Stimulated activated naive CD4-positive, alpha-beta T cell (primary cell): ENCODE measurements around the gene FRAT1.
"Not testable (repeated sequence)": the region's sequence is repeated elsewhere in the genome, so short reads cannot be mapped to it uniquely, and the experiment has no call there.

ENCODE experiments used
- DNase-seq, 6 experiments: peaks; one replicate each; lab custom pipeline; 2025; lab: John Stamatoyannopoulos, UW

The FRAT1 gene

DNA sequence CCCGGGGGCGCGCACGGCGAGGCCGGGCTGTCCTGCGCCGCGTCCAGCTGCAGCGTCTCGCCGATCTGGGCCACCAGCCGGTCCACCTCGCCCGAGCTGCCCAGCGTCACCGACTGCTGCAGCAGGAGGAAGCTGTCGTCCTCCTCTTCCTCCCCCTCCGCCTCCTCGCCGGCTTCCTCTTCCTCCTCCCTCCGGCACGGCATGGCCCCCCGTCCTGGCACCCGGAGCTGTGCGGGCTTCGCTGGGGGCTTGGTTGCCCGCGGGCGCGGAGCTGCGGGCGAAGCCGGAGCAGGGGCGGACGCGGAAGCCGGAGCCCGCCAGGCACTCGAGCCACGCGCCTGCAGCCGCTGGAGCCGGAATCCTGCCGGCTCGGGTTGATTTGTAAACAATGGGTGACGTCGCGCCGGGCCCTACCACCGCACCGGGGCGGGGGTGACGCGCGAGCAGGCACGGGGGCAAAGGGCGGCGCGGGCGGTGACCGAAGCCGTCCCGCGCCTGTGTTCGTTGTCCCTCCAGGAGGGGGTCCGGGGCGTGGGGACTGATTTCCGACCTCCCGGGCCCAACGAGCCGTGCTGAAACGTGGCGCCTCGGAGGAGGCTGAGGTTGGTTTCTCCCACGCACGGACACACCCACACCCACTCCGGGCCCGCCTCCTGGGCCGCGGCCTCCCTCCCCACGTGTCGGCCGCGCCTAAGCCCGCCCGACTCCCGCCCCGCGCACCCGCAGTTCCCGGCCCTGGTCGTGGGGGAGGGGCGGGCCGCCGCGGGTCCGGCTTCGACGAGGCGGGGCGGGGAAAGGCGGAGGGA, 15.5 kb downstream of the FRAT1 start, which contains the start of gene FRAT2:
FRAT2 (minus strand) TSS at position 360 of the 806 bp plus-strand sequence; CDS start at position 203, 157 bp downstream.
- peak; percentile 79 to 99 (median 90) for DNase-seq

DNA sequence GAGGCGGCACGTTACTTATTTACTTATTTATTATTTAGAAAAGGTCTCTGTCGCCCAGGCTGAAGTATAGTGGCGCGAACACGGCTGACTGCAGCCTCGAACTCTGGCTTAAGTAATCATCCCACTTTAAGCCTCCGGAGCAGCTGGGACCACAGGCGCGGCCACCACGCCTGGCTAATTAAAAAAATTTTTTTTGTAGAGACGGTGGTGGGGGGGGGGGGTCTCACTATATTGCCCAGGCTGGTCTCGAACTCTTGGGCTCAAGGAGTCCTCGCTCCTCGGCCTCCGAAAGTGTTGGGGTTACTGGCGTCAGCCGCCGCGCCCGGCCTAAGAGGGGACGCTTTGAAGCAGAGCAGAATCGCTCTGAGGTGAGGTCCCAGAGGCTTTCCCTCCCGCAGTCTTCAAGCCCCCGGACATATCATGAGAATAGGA, 16.1 kb downstream of the FRAT1 start:
- DNase-seq: no peak

DNA sequence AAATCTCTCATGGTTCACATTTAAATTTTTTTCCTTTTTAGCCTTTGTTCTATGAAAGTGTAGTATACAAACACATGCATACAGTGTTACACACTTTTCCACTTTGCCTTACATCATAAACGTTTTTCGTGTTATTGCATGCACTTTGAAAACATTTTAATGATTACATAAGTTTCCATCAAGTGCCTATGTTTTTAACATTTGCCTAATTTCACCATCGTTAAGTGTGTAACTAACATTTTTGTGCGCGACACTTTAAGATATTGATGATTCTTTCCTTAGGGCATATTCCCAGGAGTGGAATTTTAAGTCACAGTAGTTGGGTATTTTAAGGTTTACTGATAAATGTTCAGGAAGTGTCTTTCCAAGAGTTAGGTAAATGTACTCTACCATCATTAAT, 16.9 kb downstream of the FRAT1 start:
- DNase-seq: no peak

DNA sequence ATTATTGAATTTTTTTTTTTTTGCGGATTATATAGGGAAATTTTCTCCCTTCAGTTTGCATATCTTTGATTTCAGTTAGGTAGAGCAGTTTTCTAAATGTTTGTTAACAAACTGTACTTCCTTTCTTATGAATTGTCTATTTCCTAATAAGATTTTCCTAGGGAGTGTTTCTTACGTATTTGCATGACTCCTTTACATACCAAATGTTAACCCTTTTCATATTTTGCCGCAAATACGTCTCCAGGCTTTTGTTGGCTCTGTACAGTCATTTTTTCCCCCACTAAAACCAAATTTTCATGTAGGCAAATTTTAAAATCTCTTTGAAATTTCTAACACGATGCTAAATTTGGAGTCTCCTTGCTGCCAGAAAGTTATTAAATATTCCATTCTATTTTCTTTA, 17.4 kb downstream of the FRAT1 start:
- DNase-seq: no peak

DNA sequence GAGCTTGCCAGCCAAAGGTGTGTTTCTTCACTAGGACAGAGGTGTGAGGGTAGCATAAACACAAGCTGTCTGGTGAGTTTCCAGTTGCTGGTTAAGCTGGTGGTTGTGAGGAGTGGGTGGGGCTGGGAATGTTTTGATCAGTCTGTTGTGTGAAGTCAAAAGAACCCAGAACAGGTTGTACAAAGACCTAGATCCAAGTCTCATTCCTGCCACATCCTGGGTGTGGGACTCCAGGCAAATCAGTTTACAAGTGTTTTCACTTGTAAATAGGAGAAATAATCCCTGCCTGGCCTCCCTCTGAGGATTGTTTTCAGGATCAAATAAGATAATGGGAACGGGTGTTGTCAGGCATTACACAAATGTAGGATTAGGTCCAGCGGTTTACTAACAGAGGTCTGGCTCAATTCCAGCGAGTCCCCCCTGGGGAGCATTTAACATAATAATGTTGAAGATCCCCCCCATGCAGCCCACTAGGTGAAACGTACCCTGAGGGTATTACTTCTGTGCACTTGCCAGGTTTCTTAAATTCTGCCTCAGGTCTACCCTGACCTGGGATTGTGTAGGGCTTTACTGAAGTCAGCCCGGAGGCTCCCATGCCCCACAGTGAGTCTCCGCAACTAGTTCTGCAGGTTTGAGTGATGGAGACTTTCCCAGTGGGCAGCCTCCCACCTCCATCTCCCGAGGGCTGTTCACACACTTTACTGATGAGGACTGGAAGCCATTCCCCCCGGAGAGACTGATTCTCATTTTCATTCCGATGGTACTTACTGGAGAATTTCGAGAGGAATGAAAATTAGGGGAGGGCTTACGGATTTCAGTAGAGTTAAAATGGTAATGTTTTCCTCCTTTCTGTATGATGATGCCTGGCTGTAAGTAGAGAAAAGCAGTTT, 18.1 kb downstream of the FRAT1 start:
- no peak for DNase-seq

DNA sequence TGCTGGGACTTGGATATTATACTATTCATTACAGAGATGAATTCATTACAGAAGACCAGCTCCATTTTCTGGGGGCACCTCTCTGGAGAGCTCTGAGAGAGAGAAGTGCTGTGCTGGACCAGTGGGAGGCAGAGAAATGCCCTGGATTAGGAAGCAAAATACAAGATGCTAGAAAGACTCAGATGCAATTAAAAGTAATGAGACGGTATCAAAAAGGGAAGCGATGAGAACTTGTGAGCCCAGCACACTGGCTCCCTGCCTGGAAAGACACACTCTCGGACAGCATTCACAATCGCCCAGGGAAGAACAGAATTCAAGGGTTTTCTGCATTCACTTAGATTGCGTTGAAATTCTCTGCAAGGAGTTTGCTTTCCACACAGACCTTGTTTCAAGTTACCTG, 19.0 kb downstream of the FRAT1 start:
- DNase-seq: no peak

DNA sequence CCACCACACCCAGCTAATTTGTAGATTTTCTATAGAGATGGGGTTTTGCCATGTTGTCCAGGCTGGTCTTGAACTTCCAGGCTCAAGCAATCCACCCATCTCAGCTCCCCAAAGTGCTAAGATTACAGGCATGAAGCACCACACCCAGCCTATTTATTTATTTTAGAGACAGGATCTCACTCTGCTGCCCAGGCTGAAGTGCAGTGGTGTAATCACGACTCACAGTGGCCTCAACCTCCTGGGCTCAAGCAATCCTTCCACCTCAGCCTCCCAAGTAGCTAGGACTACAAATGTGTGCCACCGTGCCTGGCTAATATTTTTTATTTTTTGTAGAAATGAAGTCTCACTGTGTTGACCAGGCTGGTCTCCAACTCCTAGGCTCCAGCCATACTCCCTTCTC, 22.3 kb downstream of the FRAT1 start:
- DNase-seq: no peak

DNA sequence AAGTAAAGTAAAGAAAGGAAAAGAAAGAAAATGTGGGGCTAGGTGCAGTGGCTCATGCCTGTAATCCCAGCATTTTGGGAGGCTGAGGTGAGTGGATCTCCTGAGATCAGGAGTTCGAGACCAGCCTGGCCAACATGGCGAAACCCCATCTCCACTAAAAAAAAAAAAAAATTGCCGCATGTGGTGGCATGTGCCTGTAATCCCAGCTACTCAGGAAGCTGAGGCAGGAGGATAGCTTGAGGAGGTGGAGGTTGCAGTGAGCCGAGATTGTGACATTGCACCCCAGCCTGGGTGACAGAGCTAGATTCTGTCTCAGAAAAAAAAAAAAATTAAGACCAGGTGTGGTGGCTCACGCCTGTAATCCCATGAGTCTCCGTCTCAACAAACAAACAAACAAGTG, 24.6 kb downstream of the FRAT1 start:
- DNase-seq: not testable (repeated sequence)

DNA sequence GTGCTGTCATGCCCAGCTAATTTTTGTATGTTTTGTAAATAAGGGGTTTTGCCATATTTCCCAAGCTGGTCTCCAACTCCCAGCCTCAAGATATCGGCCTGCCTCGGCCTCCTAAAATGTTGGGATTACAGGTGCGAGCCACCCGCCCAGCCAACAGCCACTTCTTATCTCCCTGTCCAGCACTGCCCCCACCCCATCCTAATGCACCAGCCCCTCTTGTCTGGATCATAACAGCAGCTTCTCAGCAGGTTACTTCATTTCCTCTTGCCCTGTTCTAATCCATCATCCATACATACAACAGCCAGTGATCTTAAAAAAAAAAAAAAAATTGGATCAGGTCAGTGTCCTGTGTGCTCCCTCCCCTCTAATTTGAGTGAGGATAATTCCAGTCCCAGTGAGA, 28.2 kb downstream of the FRAT1 start:
- no peak for DNase-seq

DNA sequence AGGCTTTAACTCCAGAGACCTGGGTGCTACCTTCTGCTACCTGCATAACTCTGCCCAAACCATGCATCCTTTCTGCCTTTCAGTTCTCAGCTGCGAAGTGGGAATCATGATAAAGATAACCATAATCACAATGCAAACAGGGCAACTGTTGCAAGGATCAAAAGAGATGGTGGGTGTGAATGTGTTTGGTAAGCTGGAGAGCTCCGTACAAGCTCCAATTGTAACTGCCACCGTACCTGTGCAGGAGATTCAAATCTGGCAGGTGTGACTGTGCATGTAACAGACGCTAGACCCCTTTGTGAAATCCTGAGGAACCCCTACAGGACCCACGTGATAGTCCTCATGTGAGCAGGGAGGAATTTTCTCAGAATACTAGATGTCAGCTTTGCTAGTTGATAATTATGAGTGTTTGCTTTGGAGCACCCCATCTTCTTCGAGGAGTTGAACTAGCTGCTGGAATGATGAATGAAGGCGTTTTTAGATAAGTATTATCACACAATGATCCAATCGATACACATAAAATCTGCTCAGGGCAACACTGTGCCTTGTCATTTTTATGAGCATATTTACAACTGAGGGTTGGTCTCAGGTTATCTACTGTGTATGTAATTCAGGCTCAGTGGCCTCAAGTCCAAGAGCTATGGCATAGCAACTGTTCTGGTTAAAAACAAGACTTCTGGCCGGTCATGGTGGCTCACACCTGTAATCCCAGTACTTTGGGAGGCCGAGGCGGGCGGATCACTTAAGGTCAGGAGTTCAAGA, 30.9 kb downstream of the FRAT1 start:
- DNase-seq: no peak

DNA sequence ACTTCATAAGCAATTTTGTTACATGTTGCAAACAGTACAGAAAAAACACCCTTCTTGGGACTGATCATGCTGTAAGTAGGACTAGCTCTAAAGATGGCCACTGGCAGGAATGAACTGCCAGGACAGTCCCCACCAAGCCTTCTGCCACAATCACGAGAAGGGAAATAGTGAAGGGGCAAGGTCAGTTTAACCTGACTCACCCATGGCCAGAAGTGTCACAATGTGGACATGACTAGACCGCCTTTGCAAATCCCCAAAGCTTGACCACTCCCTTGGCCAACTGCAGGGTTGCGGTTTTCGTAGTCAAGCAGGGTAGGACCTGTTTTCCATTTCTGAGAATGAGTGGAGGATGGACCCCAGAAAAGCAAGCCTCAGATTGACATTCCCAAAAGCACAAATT, 34.9 kb downstream of the FRAT1 start:
- no peak for DNase-seq

DNA sequence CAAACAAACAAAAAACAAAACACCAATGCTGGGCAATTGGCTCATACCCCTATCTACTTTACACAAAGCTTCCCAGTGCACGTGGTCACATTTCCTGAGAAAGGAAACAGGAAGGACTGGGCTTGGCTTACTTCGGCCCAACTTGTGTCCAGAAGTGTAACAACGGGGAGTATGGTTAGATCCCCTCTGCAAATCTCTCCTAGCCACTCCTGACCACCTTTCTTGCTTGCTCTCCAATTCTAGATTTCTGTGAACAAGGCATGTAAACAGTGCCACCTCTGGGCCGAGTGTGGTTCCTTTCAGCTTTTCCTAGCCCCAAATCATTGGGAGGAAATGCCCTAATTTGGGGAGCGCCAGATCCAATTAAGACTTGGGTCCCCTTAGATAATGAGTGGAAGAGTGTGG, 36.5 kb downstream of the FRAT1 start:
- DNase-seq: peak in 3 of 6 experiments; percentile 9 to 42 (median 19)

DNA sequence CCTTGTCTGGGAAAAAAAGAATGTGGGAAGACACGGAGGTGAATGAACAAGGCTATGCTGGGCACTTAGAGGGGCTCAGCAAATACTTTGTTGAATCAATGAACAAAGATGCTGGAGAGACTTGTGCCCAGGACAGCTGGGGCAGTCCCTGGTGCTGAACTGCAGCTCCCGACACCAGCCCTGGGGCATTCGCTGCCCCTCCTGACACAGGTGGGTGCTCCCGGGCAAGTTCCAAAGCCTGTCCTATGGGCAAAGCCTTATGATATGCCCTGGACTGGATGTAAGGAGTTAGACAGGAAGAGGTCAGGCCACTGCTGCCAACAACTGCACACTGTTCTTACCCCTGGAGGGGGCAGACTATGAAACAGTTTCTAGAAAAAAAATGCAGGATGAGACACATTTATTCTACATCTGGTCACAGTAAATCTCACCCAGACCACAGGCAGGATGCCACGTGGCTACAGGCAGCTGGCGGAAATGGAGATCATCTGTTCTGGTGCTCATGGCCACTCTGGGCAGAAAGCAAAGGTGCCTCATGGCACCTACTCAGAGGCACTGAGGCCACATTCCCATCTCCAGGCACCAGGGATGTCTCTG, 37.3 kb downstream of the FRAT1 start:
- no peak for DNase-seq

DNA sequence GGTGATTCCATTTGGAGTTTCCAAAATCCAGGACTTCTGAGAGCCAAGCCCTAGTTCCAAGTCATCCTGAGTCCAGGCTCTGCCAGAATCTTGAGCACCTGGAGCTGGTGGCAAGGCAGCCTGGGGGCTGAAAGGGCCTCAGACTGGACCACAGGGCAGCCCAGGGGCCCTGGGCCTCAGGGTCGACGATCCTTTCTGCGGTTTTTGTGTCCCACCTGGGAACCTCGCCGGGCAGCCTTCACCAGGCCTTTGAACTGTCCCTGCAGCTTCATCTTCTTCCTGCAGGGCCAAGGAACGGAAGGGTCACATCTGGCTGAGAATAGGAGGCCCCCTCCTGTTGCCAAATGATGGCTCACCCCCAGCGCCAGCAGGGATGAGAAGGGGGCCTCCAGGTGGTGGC, 37.8 kb downstream of the FRAT1 start:
- no peak for DNase-seq

DNA sequence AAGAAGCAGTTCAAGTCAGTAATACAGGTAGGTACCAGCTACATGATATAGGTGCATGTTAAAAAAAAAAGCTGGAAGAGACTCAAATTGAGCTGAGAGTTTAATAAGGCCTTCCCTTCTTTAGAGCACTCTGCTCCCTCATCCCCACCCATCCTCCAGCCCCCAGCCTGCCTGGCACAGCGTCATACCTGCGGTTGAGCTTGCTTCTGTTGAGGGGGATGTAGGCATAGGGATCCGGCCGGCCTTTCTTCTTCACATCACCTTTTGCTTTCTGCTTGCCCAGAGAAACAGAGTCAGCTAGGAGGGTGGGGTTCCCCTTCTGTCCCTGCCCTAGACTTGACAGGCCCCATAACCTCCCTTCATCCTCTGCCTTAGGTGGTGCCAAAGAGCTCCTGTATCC, 39.3 kb downstream of the FRAT1 start:
- no peak for DNase-seq

DNA sequence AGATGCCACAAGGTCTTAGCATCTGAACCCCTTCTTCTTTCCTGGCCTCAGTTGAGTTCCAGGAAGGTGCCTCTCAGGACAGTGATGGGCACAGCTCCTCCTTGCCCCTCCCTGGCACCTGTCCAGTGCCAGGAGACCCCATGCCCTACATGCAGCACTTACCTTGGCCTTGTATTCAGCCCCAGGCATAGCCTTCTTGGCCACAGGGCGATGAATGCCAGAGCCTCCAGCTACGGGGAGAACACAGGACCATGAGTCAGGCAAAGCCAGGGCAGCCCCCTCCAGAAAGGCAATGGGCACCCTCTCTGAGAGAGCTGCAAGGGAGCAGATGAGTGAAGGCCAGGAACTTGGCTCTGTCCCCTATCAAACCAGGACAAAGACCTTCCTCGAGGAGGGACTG, 39.7 kb downstream of the FRAT1 start:
- DNase-seq: no peak

DNA sequence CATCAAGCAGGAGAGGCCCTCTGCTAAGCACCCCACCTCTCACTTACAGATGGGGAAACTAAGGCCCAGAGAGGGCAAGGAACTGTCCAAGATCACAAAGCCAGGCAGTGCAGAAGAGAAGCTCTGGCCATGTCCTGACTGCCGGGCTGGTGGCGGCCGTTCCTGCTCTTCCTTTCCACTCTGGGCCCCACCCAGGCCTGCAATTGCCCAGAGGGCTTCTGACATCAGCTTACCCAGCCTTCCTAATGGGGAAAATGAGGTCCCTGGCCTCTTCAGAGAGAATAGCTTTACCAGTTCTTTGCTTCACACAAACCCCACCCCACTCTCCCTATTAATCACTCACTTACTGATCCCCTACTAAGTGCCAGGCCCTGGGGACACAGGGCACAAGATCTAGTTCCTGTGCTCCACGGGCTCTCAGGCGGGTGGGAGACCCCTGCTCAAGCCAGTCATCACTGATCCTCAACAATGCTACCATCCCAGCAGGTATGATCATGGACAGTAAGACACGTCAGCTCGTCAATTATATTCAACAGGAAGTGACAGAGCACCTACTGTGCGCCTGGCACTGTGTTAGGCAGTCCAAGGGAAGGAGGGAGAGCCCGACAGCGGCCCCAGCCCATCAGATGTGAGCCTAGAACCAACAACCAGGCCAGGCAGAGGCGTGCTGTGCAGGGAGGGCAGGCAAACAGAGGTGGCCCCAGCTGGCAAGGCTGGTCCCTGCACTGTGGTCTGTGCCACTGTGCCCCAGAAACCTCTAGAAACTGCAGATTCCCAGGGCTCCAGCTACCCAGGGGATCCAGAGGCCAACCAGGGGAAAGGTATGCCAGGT, 41.9 kb downstream of the FRAT1 start:
- no peak for DNase-seq

DNA sequence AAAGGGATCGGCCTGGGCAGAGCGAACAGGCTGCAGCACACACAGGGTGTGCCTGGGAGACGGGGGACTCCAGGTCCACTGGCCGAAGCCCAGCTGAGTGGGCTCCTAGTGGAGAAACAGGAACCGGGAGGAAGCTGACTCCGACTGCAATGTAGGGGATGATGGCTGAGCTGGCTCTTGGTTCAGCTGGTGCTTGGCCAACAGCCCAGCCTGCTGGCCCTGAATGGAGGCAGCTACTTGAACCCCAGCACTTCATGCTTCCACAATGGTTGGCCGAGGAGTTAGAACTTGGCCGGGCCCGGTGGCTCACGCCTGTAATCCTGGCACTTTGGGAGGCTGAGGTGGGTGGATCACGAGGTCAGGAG, 42.4 kb downstream of the FRAT1 start:
- DNase-seq: no peak

DNA sequence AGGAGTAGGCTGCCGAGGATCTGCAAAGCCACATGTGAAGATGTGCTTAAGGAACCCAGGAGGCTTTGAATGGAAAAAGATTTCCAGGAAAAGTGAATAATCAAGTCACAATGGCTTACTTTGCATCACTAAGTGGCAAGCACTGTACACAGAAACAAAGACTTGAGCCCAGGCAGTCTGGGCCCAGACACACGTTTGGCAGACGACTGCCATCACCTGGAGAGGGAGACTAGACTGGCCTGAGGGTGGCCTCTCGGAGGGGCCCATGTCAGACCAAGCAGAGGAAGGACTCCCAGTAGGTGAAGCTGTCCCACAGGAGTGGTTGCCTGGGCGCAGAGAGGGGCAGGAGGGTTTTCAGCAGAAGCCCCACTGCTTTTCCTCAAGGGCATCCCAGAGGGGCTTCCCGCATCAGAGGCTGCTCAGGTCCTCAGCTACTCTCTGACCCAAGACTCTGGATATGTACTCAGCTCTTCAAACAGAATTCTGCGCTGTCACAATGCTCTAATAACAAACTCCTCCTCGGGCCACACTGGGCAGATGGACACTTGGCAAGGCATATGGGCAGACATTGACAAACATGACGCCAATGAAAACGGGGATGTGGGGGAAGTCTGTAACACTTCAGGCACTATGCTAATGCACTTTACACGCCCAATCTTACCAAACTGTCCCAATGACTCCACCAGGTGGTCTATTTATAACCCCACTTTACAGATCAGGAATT, 43.4 kb downstream of the FRAT1 start:
- no peak for DNase-seq

DNA sequence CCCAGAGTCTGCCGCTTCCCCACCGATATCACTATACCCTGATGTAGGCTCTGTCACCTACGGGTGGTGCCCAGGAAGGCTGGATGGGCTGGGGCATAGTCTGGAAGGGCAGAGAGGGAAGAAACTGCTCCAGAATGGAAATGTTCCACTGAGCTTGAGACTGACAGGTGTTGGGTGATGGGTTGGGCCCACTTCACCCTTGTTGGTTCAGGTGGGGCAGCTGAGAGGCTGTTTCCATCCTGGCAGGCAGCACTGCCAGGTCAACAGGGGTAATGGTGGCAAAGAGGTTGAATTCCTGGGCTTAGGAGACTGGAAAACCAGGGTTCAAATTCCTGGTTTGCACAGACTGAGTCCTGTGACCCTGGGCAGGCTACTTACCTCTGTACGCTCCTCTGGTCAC, 44.0 kb downstream of the FRAT1 start:
- no peak for DNase-seq
